Measurements from ENCODE around the gene TYROBP.
A peak's percentile ranks its signal among the peaks of the same experiment; 100 is the strongest.
"Not testable (repeated sequence)": the region's sequence is repeated elsewhere in the genome, so short reads cannot be mapped to it uniquely, and the experiment has no call there.

TYROBP gene

GRCh38 chr19:35899547-35900214 is 8.4 kb downstream of the TYROBP start:
- Mint-ChIP-seq H3K9me3 (no peaks in the 10 kb centered on the region), H3K4me1 (ENCODE audit: low read depth) (peaks cover 68% of the 10 kb centered on the region), H3K27ac (peak overlapping the region; percentile 98), H3K4me3 (peak overlapping the region; percentile 97), H3K36me3 (ENCODE audit: low read depth) (peaks cover 58% of the 10 kb centered on the region), H3K27me3 (no peaks in the 10 kb centered on the region)
- peak; percentile 89 for DNase-seq

GRCh38 chr19:35898499-35898809 is 9.6 kb downstream of the TYROBP start:
- peak overlapping the region; percentile 98 for H3K27ac Mint-ChIP-seq
- peaks cover 69% of the 10 kb centered on the region for H3K36me3 Mint-ChIP-seq (ENCODE audit: low read depth)
- peaks cover 60% of the 10 kb centered on the region for H3K4me1 Mint-ChIP-seq (ENCODE audit: low read depth)
- no peak for DNase-seq
- peak overlapping the region; percentile 97 for H3K4me3 Mint-ChIP-seq
- H3K27me3 Mint-ChIP-seq, result no peaks in the 10 kb centered on the region
- H3K9me3 Mint-ChIP-seq, result no peaks in the 10 kb centered on the region

GRCh38 chr19:35897706-35898451 is 10.2 kb downstream of the TYROBP start:
- Mint-ChIP-seq H3K36me3 (ENCODE audit: low read depth) (peaks cover 70% of the 10 kb centered on the region), H3K27ac (peak overlapping the region; percentile 98), H3K4me1 (ENCODE audit: low read depth) (peaks cover 58% of the 10 kb centered on the region), H3K27me3 (no peaks in the 10 kb centered on the region), H3K9me3 (no peaks in the 10 kb centered on the region), H3K4me3 (peak overlapping the region; percentile 97)
- no peak for DNase-seq

GRCh38 chr19:35896643-35897040 is 11.5 kb downstream of the TYROBP start:
- no peak for DNase-seq
- peaks cover 49% of the 10 kb centered on the region for H3K4me1 Mint-ChIP-seq (ENCODE audit: low read depth)
- H3K36me3 Mint-ChIP-seq (ENCODE audit: low read depth), result peaks cover 80% of the 10 kb centered on the region
- H3K27ac Mint-ChIP-seq, result peak overlapping the region; percentile 98
- no peaks in the 10 kb centered on the region for H3K27me3 Mint-ChIP-seq
- H3K4me3 Mint-ChIP-seq, result peak overlapping the region; percentile 97
- no peaks in the 10 kb centered on the region for H3K9me3 Mint-ChIP-seq

GRCh38 chr19:35895911-35896642 is 12.0 kb downstream of the TYROBP start:
- Mint-ChIP-seq H3K9me3 (no peaks in the 10 kb centered on the region), H3K36me3 (ENCODE audit: low read depth) (peaks cover 85% of the 10 kb centered on the region), H3K27ac (peak overlapping the region; percentile 98), H3K4me1 (ENCODE audit: low read depth) (peaks cover 44% of the 10 kb centered on the region), H3K27me3 (no peaks in the 10 kb centered on the region), H3K4me3 (peak overlapping the region; percentile 97)
- DNase-seq, result no peak

- no peak for DNase-seq
- H3K4me3 Mint-ChIP-seq, result no peak overlapping the region
- H3K27ac Mint-ChIP-seq, result peak overlapping the region; percentile 52
- H3K9me3 Mint-ChIP-seq, result no peaks in the 10 kb centered on the region
- no peaks in the 10 kb centered on the region for H3K27me3 Mint-ChIP-seq
- peaks cover 95% of the 10 kb centered on the region for H3K36me3 Mint-ChIP-seq (ENCODE audit: low read depth)
- peaks cover 43% of the 10 kb centered on the region for H3K4me1 Mint-ChIP-seq (ENCODE audit: low read depth)
Measured at GRCh38 chr19:35894342-35894741, 13.8 kb downstream of the TYROBP start.

- not testable (repeated sequence) for H3K4me3 Mint-ChIP-seq, H3K27me3 Mint-ChIP-seq, H3K27ac Mint-ChIP-seq, DNase-seq, H3K9me3 Mint-ChIP-seq
- H3K36me3 Mint-ChIP-seq (ENCODE audit: low read depth), result peaks cover 95% of the 10 kb centered on the region
- H3K4me1 Mint-ChIP-seq (ENCODE audit: low read depth), result peaks cover 30% of the 10 kb centered on the region
Measured at GRCh38 chr19:35891819-35892218, 16.3 kb downstream of the TYROBP start.

- DNase-seq, result no peak
- no peaks in the 10 kb centered on the region for H3K27me3 Mint-ChIP-seq
- H3K9me3 Mint-ChIP-seq, result no peaks in the 10 kb centered on the region
- peak overlapping the region; percentile 40 for H3K27ac Mint-ChIP-seq
- H3K36me3 Mint-ChIP-seq (ENCODE audit: low read depth), result peaks cover 92% of the 10 kb centered on the region
- H3K4me1 Mint-ChIP-seq (ENCODE audit: low read depth), result peaks cover 20% of the 10 kb centered on the region
- H3K4me3 Mint-ChIP-seq, result no peak overlapping the region
Measured at GRCh38 chr19:35890113-35890650, 17.9 kb downstream of the TYROBP start.

GRCh38 chr19:35889370-35890112 is 18.6 kb downstream of the TYROBP start:
- peaks cover 87% of the 10 kb centered on the region for H3K36me3 Mint-ChIP-seq (ENCODE audit: low read depth)
- H3K9me3 Mint-ChIP-seq, result no peaks in the 10 kb centered on the region
- no peak overlapping the region for H3K4me3 Mint-ChIP-seq
- peak overlapping the region; percentile 53 for H3K27ac Mint-ChIP-seq
- no peaks in the 10 kb centered on the region for H3K27me3 Mint-ChIP-seq
- peaks cover 18% of the 10 kb centered on the region for H3K4me1 Mint-ChIP-seq (ENCODE audit: low read depth)
- DNase-seq, result no peak

GRCh38 chr19:35888398-35888797 is 19.7 kb downstream of the TYROBP start:
- Mint-ChIP-seq H3K9me3 (no peaks in the 10 kb centered on the region), H3K4me3 (no peak overlapping the region), H3K4me1 (ENCODE audit: low read depth) (peaks cover 13% of the 10 kb centered on the region), H3K27me3 (no peaks in the 10 kb centered on the region), H3K27ac (peak overlapping the region; percentile 59), H3K36me3 (ENCODE audit: low read depth) (peaks cover 75% of the 10 kb centered on the region)
- no peak for DNase-seq

- no peaks in the 10 kb centered on the region for H3K9me3 Mint-ChIP-seq
- no peaks in the 10 kb centered on the region for H3K27me3 Mint-ChIP-seq
- peak overlapping the region; percentile 50 for H3K27ac Mint-ChIP-seq
- H3K36me3 Mint-ChIP-seq (ENCODE audit: low read depth), result peaks cover 64% of the 10 kb centered on the region
- peaks cover 8% of the 10 kb centered on the region for H3K4me1 Mint-ChIP-seq (ENCODE audit: low read depth)
- no peak for DNase-seq
- H3K4me3 Mint-ChIP-seq, result no peak overlapping the region
Measured at GRCh38 chr19:35887197-35887596, 20.9 kb downstream of the TYROBP start.

- Mint-ChIP-seq H3K36me3 (ENCODE audit: low read depth) (peaks cover 54% of the 10 kb centered on the region), H3K27me3 (no peaks in the 10 kb centered on the region), H3K9me3 (no peaks in the 10 kb centered on the region), H3K4me1 (ENCODE audit: low read depth) (peaks cover 8% of the 10 kb centered on the region), H3K27ac (peak overlapping the region; percentile 68), H3K4me3 (no peak overlapping the region)
- peak; percentile 33 for DNase-seq
Measured at GRCh38 chr19:35885904-35886303, 22.2 kb downstream of the TYROBP start.

- Mint-ChIP-seq H3K4me3 (no peak overlapping the region), H3K27ac (peak overlapping the region; percentile 68)
Measured at GRCh38 chr19:35885225-35885738, 22.8 kb downstream of the TYROBP start.

GRCh38 chr19:35883882-35884281 is 24.2 kb downstream of the TYROBP start:
- Mint-ChIP-seq H3K27ac (no peak overlapping the region), H3K4me1 (ENCODE audit: low read depth) (peaks cover 11% of the 10 kb centered on the region), H3K36me3 (ENCODE audit: low read depth) (peaks cover 35% of the 10 kb centered on the region), H3K27me3 (peaks cover 14% of the 10 kb centered on the region), H3K9me3 (no peaks in the 10 kb centered on the region), H3K4me3 (no peak overlapping the region)
- DNase-seq, result no peak

More at GRCh38 chr19:35885225-35885738, 22.8 kb downstream of the TYROBP start:
- peak; percentile 35 for DNase-seq
- peaks cover under 1% of the 10 kb centered on the region for H3K27me3 Mint-ChIP-seq
- H3K9me3 Mint-ChIP-seq, result no peaks in the 10 kb centered on the region
- peaks cover 48% of the 10 kb centered on the region for H3K36me3 Mint-ChIP-seq (ENCODE audit: low read depth)
- H3K4me1 Mint-ChIP-seq (ENCODE audit: low read depth), result peaks cover 7% of the 10 kb centered on the region

Measured in activated T-cell treated with anti-CD3 and anti-CD28 coated beads, Interleukin-2, amount 50 U/mL, for 24 hours (primary cell).